GM23248 (cell line): ENCODE measurements around the gene TOR1AIP2. TPM values are rescaled to one million over a fixed set of nuclear protein-coding genes. Genes with fewer than 3 reads are reported as not detected.

Experiments used
- DNase-seq: peaks from one replicate; pipeline ENCODE4 v3.0.0-alpha.2; 2015
- H2AFZ ChIP-seq: fragments of 200-600 bp; sonication (generic); 2 replicates; pipeline ENCODE4 v1.6.1; 2016; ENCODE audit warnings: antibody characterized with exemption
- H3F3A ChIP-seq: fragments of 200-600 bp; sonication (generic); 2 replicates; pipeline ENCODE4 v1.6.1; 2016; ENCODE audit warnings: mild to moderate bottlenecking, antibody characterized with exemption, mixed run types; ENCODE audit not compliant: insufficient read depth
- H3K27ac ChIP-seq: fragments of 200-600 bp; sonication (generic); 2 replicates; pipeline ENCODE4 v1.5.1; 2016; ENCODE audit warnings: mild to moderate bottlenecking
- H3K27me3 ChIP-seq: fragments of 200-600 bp; sonication (generic); replicated peaks from 2 replicates; pipeline ENCODE4 v1.6.1; 2016; ENCODE audit warnings: mild to moderate bottlenecking; ENCODE audit not compliant: insufficient read depth
- H3K36me3 ChIP-seq: fragments of 200-600 bp; sonication (generic); 2 replicates; pipeline ENCODE4 v1.6.1; 2016; ENCODE audit warnings: low read depth, mild to moderate bottlenecking
- H3K4me1 ChIP-seq: fragments of 200-600 bp; sonication (generic); 2 replicates; pipeline ENCODE4 v1.6.1; 2016; ENCODE audit warnings: mild to moderate bottlenecking; ENCODE audit not compliant: insufficient read depth
- H3K4me2 ChIP-seq: fragments of 200-600 bp; sonication (generic); one replicate; pipeline ENCODE4 v1.6.1; 2016; ENCODE audit warnings: mild to moderate bottlenecking; ENCODE audit not compliant: unreplicated experiment
- H3K4me3 ChIP-seq: fragments of 200-600 bp; sonication (generic); 2 replicates; pipeline ENCODE4 v1.5.1; 2016; ENCODE audit warnings: mild to moderate bottlenecking
- H3K79me2 ChIP-seq: fragments of 200-600 bp; sonication (generic); 2 replicates; pipeline ENCODE4 v1.6.1; 2016; ENCODE audit warnings: mild to moderate bottlenecking; ENCODE audit not compliant: insufficient read depth
- H3K9ac ChIP-seq: fragments of 200-600 bp; sonication (generic); 2 replicates; pipeline ENCODE4 v1.6.1; 2016; ENCODE audit warnings: mild to moderate bottlenecking
- H3K9me2 ChIP-seq: fragments of 200-600 bp; sonication (generic); 2 replicates; pipeline ENCODE4 v1.6.1; 2016; ENCODE audit warnings: mixed run types, mild to moderate bottlenecking, moderate library complexity; ENCODE audit not compliant: insufficient read depth
- H3K9me3 ChIP-seq: fragments of 200-600 bp; sonication (generic); one replicate; pipeline ENCODE4 v1.6.1; 2017; ENCODE audit warnings: low read depth
- H4K20me1 ChIP-seq: fragments of 200-600 bp; sonication (generic); 2 replicates; pipeline ENCODE4 v1.6.0; 2016; ENCODE audit not compliant: insufficient read depth
- EZH2 ChIP-seq: fragments of 200-600 bp; sonication (generic); IDR thresholded peaks from 2 replicates; pipeline ENCODE4 v1.6.1; 2018; ENCODE audit warnings: antibody characterized with exemption, mild to moderate bottlenecking; ENCODE audit not compliant: insufficient read depth, poor library complexity, severe bottlenecking
- EZH2phosphoT487 ChIP-seq: fragments of 200-600 bp; sonication (generic); IDR thresholded peaks from 2 replicates; pipeline ENCODE4 v1.6.1; 2018; ENCODE audit warnings: antibody characterized with exemption, moderate library complexity, mild to moderate bottlenecking, low read depth; ENCODE audit not compliant: insufficient read depth
- WGBS, 2 experiments: methylation state at CpG; one replicate each; pipeline ENCODE4 v1.1.6; 2015 to 2017; ENCODE audit warnings: low lambda C conversion rate in 2 of 2, low coverage in 1 of 2; ENCODE audit errors: missing lambda C conversion rate in 2 of 2; 5-methylcytosine and 5-hydroxymethylcytosine counted together
- in situ Hi-C: fragments of 300-500 bp; cut with MboI; formaldehyde crosslinking; loops from 2 replicates; pipeline ENCODE4 v1.15.0; 2020
- polyA plus RNA-seq: library from polyadenylated mRNA; unstranded; fragments of >200 nt; fragmentation: Nextera tagmentation; extraction: Ambion mirVana; gene quantifications from 2 replicates; pipeline ENCODE4 v1.2.1, GENCODE V29; 2016
- total RNA-seq: library from RNA; depleted of rRNA; stranded (reverse); fragments of >200 nt; shearing (Covaris generic); gene quantifications from 2 replicates; pipeline ENCODE4 v1.2.3, GENCODE V29; 2014

Gene TOR1AIP2
- total and polyA plus RNA-seq, 2 experiments from 2014 or later, result 37.2 to 97.1 TPM

DNA sequence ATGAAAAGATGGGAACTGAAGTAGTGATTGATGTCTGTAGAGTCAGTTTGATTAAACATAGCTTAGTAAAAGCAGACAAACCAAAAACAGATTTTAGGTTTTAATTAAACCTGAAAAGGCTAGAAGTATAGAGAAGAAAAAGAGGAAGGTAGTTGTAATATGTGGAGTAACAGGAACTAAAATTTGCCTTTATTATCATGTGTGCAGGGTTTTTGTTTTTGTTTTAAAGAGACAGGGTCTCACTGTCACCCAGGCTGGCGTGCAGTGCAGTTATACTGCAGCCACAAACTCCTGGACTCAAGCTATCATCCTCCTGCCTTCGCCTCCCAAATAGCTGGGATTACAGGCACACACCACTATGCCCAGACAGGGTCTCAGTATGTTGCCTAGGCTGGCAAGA is 10.5 kb upstream of the TOR1AIP2 start:
- Histone ChIP-seq H4K20me1 (no peaks in the 10 kb centered on the region), H3K4me3 (no peak overlapping the region), H3K27me3 (no peaks in the 10 kb centered on the region), H3F3A (peaks cover 3% of the 10 kb centered on the region; the same call in 1 of the 2 replicates), H3K9me3 (no peaks in the 10 kb centered on the region), H3K27ac (no peak overlapping the region), H3K9ac (no peak overlapping the region), H2AFZ (no peak overlapping the region), H3K4me2 (no peak overlapping the region), H3K4me1 (peaks cover 9% of the 10 kb centered on the region), H3K36me3 (peaks cover 61% of the 10 kb centered on the region), H3K9me2 (no peaks in the 10 kb centered on the region), H3K79me2 (peaks cover 82% of the 10 kb centered on the region)
- no peak for DNase-seq
- TF ChIP-seq EZH2 (no peak), EZH2phosphoT487 (no peak)
- WGBS, 2 experiments, result 73 to 77% methylated on average over 2 of the region's 2 CpGs
- in situ Hi-C loops, result loop anchor here (25.0 kb wide), 1 partner anchor 274 kb away; the partner anchor contains the start of gene QSOX1

DNA sequence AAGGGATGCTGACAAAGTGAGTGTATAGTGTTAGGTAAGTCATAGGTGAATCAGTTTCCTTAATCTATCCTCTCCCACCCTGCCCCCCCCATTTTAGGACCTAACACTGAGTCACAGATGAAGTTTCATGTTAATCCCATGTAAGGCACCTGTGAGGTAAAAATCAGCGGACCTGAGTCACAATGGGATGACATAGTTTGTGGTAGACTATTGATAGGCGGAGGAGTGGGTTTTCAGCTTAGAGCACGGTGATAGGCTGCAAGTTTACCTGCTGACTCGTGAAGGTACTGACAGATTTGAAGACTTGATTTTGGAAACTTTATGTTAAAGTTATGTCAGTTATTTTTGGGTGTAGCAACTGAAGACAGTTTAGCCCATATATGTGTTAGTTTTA is 6.1 kb upstream of the TOR1AIP2 start:
- peak overlapping the region; percentile 98 for H3K9ac ChIP-seq
- peak; percentile 33 for DNase-seq
- TF ChIP-seq EZH2, result no peak
- no peak for TF ChIP-seq EZH2phosphoT487
- in situ Hi-C loops, result loop anchor here (25.0 kb wide), 1 partner anchor 279 kb away; the partner anchor contains the start of gene QSOX1
- H4K20me1 ChIP-seq, result no peaks in the 10 kb centered on the region
- peaks cover 15% of the 10 kb centered on the region for H3K4me1 ChIP-seq
- H2AFZ ChIP-seq, result no peak overlapping the region
- peak overlapping the region; percentile 90 for H3K4me3 ChIP-seq
- H3K36me3 ChIP-seq, result peaks cover 29% of the 10 kb centered on the region
- no peaks in the 10 kb centered on the region for H3K9me2 ChIP-seq
- 34 to 37% methylated on average over 4 of the region's 4 CpGs for WGBS, 2 experiments
- peaks cover 12% of the 10 kb centered on the region for H3F3A ChIP-seq
- no peaks in the 10 kb centered on the region for H3K27me3 ChIP-seq
- no peak overlapping the region for H3K27ac ChIP-seq
- no peaks in the 10 kb centered on the region for H3K9me3 ChIP-seq
- H3K79me2 ChIP-seq, result peaks cover 74% of the 10 kb centered on the region
- H3K4me2 ChIP-seq, result peak overlapping the region; percentile 81

DNA sequence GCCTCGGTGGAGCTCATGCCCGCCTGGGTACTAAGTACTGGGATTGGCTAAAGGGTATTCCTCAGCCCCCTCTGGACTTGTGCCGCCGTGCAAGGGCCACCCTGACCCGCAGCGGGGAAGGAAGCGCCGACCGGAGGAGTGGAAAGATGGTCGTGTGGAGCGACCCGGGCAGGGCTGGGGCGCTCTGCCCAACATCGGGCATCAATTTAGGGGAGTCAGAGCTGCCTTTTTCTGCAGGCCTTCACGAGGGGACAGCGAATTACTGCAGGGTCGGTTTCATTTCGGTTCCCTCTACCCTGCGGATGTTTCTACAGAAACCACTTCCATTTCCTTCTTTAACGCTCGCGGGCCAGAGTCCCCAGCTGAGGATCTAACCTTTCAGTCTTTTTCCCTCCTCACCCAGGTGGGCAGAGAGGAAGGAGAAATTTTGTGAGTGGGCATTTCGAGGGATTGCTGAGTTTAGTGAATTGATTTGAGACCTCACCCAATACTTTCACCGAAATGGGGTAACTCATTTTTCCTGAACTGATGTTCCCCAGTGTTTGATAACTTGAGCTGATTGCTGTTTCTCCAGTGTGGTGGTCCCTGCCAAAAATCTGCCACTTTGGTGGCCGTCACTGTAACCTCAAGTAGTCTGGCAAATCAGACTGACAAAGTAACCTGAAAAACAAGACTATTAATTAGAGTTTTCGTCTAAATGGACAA is 5.6 kb upstream of the TOR1AIP2 start:
- Histone ChIP-seq H3K27me3 (no peaks in the 10 kb centered on the region), H3F3A (peaks cover 12% of the 10 kb centered on the region), H2AFZ (peak overlapping the region; percentile 85), H3K9me2 (no peaks in the 10 kb centered on the region), H3K4me2 (peak overlapping the region; percentile 81), H3K9me3 (no peaks in the 10 kb centered on the region), H3K4me1 (peaks cover 15% of the 10 kb centered on the region), H3K4me3 (peak overlapping the region; percentile 90), H3K27ac (peak overlapping the region; percentile 99), H4K20me1 (no peaks in the 10 kb centered on the region), H3K79me2 (peaks cover 74% of the 10 kb centered on the region), H3K36me3 (peaks cover 26% of the 10 kb centered on the region; the same call in 1 of the 2 replicates), H3K9ac (peak overlapping the region; percentile 98)
- WGBS, 2 experiments, result 1% methylated on average over 26 of the region's 26 CpGs
- DNase-seq, result no peak
- TF ChIP-seq EZH2phosphoT487 (no peak), EZH2 (no peak)
- in situ Hi-C loops, result loop anchor here (25.0 kb wide), 1 partner anchor 279 kb away; the partner anchor contains the start of gene QSOX1

DNA sequence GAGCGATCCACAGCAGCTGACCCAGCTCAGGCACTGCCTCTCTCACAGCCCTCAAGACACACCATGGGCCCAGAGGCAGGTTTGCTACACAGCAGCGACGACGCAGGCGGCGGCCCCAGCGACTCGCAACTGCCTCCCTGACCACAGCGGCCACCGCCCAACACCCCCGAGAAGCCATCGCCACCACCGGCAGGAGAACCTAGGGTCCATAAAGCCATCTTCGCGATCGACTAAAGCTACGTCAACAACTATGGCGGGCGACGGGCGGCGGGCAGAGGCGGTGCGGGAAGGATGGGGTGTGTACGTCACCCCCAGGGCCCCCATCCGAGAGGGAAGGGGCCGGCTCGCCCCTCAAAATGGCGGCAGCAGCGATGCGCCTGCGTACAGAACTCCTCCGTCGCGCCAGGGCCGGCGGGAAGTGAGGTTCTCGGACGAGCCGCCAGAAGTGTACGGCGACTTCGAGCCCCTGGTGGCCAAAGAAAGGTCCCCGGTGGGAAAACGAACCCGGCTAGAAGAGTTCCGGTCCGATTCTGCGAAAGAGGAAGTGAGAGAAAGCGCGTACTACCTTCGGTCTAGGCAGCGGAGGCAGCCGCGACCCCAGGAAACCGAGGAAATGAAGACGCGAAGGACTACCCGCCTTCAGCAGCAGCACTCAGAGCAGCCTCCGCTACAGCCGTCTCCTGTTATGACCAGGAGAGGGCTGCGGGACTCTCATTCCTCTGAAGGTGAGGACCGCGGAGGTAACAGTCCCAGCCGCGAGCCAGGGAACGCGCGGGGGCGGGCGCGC is 4.8 kb upstream of the TOR1AIP2 start, which contains the start of gene TOR1AIP1:
Gene TOR1AIP1, plus strand, starts transcription at position 33 of the 787 bp plus-strand sequence. Its CDS starts 218 bp downstream, at position 251.
- Histone ChIP-seq H3K27me3 (no peaks in the 10 kb centered on the region), H3K4me2 (peak within 1 kb of the TSS; percentile 99), H3K4me3 (peak within 1 kb of the TSS; percentile 90), H4K20me1 (no peaks in the 10 kb centered on the region), H3K79me2 (peaks cover 71% of the 10 kb centered on the region), H3K9ac (peak within 1 kb of the TSS; percentile 98), H3K9me2 (no peaks in the 10 kb centered on the region), H3K9me3 (no peaks in the 10 kb centered on the region), H3K27ac (peak within 1 kb of the TSS; percentile 99), H3K36me3 (peaks cover 21% of the 10 kb centered on the region; the same call in 1 of the 2 replicates), H2AFZ (peak within 1 kb of the TSS; percentile 85), H3F3A (peaks cover 12% of the 10 kb centered on the region), H3K4me1 (peaks cover 17% of the 10 kb centered on the region)
- TF ChIP-seq EZH2 (no peak), EZH2phosphoT487 (no peak)
- in situ Hi-C loops, result loop anchor here (25.0 kb wide), 1 partner anchor 280 kb away; the partner anchor contains the start of gene QSOX1
- DNase-seq, result peak; percentile 99
- 0% methylated on average over 70 to 72 of the region's 72 CpGs for WGBS, 2 experiments
